Vagina (tissue), 2 donors: ENCODE data around the gene ZNF518B.

Experiments used
- POLR2A ChIP-seq, 2 donors: fragments of 450-650 bp; IDR thresholded peaks; one replicate each; pipeline ENCODE4 v1.6.1; 2017; ENCODE audit warnings: antibody characterized with exemption in 2 of 2, mild to moderate bottlenecking in 2 of 2, moderate library complexity in 2 of 2
- TF ChIP-seq, protein P1 (sequence below), 3 experiments: fragments of 450-650 bp in 2 of 3; fragments of 200-600 bp in 1 of 3; sonication (generic) in 1 of 3; IDR thresholded peaks; one replicate each; pipeline ENCODE4 v1.5.1; 2017 to 2019; ENCODE audit warnings: antibody characterized with exemption in 3 of 3, mild to moderate bottlenecking in 2 of 3, moderate library complexity in 2 of 3

DNA sequence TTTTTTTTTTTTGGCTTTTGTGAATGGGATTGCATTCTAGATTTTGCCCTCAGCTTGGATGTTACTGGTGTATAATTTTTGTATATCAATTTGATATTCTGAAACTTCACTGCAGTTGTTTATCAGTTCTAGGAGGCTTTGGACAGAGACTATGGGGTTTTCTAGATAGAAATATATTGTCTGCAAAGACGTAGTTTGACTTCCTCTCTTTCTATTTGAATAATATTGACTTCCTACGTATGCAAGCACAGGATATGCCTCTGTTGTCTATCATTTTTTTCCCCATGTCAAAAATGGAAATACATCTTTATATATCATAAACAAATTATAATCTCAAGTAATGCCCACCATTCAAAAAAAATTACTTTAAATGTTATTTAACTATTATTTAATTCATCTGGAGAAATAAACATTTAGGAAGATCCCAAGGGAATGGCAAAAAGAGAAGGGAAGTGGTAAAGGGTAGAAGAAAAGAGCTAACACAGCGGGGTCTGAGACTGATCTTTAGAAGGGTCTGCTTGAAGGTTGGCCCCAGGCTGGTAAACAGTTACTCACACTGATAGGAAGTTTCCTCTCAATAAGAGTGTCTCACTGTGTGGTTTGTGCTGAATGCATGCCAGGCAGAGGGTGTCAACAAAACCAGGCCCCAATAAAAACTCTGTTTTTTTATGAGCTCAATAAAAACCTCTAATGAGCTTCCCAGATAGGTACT is 35.7 kb downstream of the ZNF518B start:
- no peak for TF ChIP-seq POLR2A (IDR thresholded peaks at IDR 0.05)
- TF ChIP-seq, protein P1, sequence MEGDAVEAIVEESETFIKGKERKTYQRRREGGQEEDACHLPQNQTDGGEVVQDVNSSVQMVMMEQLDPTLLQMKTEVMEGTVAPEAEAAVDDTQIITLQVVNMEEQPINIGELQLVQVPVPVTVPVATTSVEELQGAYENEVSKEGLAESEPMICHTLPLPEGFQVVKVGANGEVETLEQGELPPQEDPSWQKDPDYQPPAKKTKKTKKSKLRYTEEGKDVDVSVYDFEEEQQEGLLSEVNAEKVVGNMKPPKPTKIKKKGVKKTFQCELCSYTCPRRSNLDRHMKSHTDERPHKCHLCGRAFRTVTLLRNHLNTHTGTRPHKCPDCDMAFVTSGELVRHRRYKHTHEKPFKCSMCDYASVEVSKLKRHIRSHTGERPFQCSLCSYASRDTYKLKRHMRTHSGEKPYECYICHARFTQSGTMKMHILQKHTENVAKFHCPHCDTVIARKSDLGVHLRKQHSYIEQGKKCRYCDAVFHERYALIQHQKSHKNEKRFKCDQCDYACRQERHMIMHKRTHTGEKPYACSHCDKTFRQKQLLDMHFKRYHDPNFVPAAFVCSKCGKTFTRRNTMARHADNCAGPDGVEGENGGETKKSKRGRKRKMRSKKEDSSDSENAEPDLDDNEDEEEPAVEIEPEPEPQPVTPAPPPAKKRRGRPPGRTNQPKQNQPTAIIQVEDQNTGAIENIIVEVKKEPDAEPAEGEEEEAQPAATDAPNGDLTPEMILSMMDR (IDR thresholded peaks at IDR 0.05): no peak
